Upper lobe of left lung (tissue), 4 donors: ENCODE data around the gene RBBP6.

Experiments
- CTCF ChIP-seq, 6 experiments: fragments of 450-650 bp in 4 of 6; fragments of 200-600 bp in 2 of 6; sonication (generic) in 2 of 6; IDR thresholded peaks; one replicate each; pipeline ENCODE4 v1.5.1; 2016 to 2019; ENCODE audit warnings: antibody characterized with exemption in 6 of 6
- EP300 ChIP-seq, 4 donors: sonication (generic); formaldehyde crosslinking; IDR thresholded peaks; one replicate each; pipeline ENCODE4 v1.5.1; 2017; ENCODE audit warnings: antibody characterized with exemption in 4 of 4, control low read depth in 2 of 4
- POLR2A ChIP-seq, 4 donors: fragments of 450-650 bp; IDR thresholded peaks; one replicate each; pipeline ENCODE4 v1.5.1; 2016 to 2017; ENCODE audit warnings: antibody characterized with exemption in 4 of 4, mild to moderate bottlenecking in 2 of 4

DNA sequence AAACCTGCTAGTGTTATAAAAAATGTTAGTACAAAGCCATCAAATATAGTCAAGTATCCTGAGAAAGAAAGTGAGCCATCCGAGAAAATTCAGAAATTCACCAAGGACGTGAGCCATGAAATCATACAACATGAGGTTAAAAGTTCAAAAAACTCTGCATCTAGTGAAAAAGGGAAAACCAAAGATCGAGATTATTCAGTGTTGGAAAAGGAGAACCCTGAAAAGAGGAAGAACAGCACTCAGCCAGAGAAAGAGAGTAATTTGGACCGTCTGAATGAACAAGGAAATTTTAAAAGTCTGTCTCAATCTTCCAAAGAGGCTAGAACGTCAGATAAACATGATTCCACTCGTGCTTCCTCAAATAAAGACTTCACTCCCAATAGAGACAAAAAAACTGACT, 31.7 kb downstream of the RBBP6 start:
- TF ChIP-seq CTCF (IDR thresholded peaks at IDR 0.05), result no peak
- TF ChIP-seq EP300 (IDR thresholded peaks at IDR 0.05), result no peak
- no peak for TF ChIP-seq POLR2A (IDR thresholded peaks at IDR 0.05)
